DMS 273 treated with DMSO at 0.1 percent for 48 hours (cell line): ENCODE results near the gene FMN1.

Source experiments
- DNase-seq: peaks from one replicate; lab custom pipeline; 2025; lab: John Stamatoyannopoulos, UW

FMN1 gene

DNA sequence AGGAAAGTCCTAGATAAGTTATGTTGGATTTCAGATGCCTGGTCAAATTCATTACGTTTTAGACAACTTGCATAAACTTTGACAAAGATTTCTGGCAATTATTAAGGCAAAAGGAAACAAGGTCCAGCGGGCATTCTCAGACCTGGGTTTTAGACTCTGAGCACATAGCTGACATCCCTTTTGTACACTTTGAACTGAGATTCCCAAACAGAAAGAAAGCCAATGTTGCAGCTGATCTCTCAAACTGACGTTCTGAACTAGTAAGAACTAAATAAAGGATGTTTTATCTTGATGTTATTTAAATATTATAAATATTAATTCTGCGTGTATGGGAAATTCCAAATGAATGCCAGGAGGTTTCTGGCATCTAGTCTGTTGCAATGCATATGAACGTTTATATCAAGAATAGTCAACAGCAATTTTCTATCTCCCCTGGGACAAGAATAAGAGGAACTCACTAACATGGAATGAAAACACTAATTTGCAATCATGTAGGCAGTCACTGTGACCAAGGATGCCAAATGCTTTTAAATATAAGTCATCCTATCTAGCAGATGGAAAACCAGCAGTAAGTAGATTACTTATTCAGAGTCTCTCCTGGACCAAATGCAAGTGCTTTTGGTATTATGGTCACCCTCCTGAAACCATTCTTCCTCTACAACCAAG lies 274.6 kb downstream of the FMN1 start:
- no peak for DNase-seq

DNA sequence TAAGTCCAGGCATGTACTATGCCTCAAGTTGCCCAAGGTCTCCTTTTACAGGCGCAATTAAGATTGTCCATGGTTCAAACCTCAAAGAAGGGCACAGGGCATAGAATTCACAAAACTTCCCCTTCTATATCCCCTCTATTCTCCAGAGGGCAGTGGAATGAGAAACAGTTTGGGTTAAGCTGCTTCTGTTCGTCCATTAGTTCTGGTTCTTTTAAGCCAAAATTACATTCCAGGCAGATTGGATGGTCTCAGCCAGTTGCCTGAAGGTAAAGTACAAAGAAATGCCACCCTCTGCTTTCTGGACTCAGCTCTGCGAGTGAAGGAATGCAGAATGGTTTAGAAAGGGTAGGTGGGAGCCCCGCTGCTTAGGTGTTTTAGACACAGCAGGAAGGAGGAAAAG lies 276.0 kb downstream of the FMN1 start:
- DNase-seq, result no peak

DNA sequence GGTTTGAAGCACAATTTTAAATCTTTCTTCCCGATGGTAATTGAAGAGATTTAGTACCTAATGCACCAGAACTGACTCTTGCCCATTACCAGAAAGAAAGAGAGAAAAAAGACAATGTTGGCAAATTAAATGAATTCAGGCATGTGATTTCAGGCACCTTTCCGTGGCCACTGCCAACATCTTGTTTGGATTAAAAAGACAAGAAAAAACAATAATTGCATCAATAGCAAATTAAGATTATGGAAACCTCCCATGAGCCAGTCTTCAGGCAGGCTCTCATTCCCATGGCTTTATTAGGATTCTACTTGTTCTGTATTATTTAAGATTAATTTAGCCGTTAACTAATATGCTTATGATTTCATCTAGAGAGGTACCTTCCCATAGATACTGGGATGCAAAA lies 283.7 kb downstream of the FMN1 start:
- DNase-seq, result no peak

DNA sequence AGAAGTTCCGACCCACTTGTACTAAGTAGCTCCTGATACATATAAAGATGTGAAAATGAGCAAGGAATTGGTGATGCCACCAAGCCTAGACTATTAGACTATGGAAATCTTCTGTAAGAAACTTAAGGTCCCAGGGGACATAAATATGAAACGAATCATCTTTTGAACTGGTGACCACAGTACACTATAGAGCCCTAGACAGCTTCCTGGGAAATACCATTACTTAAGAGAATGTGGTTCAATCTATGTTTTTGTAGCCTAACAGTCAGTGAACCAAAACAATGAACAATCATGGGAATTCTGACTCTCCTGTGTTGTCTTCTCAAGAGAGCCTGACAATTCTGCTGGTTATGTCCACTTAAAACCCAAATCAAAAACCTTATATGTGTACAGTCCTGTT lies 285.1 kb downstream of the FMN1 start:
- no peak for DNase-seq

DNA sequence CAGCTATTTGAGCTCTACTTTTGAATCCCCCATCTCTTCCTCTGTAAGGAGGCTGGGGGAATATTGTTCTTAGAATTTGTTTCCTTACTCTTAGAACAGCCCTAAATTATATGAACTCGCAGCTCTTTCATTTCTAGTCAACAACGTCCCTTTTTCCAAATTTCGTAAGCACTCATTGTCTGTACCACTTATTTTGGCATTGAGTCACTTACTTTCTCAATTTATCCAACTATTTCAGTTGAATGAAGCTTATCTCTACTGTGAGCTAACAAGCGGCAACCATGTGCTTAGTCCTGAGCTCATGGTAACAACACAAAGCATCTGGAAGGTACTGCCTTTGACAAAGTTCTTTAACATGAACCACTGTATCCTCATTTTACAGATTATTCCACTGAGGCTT lies 285.6 kb downstream of the FMN1 start:
- DNase-seq, result no peak

DNA sequence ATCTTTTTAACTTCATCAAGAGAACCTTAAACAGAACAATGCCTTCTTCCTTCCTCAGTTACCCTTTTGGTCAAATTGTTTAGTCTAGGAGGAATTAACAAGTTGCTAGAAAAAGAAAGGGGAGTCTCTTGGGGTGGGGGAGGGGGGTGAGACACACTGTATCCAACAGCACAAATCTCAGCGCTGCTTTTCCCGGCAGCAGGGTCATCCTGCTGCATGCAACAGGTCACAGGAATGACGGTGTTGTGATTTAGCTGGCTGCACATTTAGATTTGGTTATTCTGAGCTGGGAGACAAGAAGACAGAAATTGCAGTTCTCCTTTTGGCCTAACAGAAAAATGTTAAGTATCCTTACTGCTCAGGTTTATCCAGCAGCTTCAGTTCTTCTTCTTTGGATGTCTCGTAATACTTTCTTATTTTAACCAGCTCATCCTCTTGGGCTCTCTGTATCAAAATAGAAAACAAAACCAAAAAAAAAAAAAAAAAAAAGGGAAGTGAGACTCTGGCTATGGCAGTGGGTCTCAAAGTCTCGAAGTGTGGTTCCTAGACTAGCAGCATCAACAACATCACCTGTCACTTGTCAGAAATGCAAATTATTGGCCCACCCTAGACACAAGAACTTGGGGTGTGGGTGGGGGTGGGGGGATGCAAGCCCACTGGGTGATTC lies 286.2 kb downstream of the FMN1 start:
- DNase-seq, result no peak

DNA sequence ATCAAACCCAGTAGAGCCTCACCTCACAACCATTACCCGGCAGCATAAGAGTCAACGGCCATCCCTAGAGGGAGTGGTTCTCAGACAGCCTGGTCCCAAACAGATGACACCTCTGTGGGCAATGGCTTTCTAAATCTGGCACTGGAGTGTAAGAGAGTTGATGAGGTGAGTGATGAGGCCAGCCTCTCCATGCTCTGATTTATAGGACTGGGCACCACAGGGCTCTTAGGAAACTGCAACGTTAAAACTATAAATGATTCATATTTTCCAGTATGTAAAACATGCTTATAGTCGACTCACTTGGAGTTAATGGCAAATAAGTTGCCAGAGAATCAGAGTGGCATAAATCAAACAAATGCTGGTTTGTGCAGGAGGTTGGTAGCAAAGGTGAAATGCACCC lies 289.0 kb downstream of the FMN1 start:
- no peak for DNase-seq

DNA sequence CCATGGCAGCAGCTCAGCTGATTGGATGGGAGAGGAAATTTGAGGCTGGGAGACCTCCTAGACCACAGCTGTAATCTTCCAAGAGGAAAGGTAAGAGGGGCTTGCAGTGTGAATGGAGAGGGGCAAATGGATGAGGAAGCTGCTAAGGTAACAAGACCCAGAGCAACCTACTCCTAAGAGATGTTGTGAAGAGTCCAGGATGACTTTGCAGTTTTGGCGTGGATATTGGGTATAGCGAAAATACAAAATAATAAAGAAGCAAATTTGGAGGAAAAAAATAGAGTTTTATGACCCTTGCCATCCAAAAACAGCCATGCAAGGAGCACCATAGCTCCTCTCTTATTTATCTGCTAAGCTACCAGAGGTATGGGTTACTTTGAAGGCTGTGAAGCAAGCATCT lies 290.1 kb downstream of the FMN1 start:
- no peak for DNase-seq

DNA sequence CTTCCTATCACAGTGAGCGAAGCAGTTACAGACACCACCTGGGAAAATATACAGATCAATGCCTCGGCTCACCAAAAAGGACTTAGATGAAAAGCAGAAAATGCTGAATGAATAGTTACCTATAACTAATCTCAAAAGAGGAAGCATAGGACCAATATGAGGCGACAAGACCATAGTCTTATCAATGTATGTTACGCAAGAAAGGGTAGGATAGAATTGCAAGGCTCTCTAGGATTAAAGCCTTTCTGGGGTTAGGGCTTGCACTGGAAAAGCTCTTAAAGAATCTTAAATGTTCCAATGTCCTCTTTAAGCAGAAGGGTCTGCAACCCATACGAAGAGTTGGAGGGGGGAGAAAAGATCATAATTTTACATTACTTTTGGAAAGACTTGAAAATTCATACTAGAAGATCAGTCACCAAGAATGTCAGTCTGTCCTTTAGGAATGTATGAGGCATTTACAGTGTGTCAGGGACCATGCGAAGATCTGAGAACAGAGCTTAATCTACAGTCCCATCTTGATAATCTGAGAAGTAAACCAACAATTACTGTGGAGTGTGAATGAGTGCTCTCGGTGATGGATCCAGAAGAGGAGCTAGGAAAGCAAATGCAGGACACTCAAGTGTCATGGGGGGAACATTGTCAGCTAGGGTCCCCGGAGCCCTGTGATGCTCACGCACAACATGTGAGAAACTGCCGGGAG lies 290.8 kb downstream of the FMN1 start:
- DNase-seq, result no peak

DNA sequence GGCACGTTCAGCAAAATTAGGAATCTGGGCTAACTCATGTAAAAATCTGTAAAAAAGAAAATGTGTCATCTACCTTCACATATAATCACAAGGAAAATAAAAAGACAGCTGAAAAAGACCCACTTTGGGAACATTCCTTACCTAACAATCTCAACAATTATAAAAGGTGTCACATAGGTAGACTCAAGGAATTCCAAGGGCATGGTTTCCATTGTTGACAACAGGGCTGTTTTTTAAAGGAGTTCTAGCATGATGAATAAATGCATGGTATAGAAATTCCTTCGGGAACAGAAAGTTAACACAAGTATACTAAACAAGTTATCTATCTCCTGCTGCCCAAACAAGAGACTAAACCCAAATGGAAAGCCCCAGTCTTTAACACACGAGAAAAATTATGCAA lies 292.5 kb downstream of the FMN1 start:
- no peak for DNase-seq

DNA sequence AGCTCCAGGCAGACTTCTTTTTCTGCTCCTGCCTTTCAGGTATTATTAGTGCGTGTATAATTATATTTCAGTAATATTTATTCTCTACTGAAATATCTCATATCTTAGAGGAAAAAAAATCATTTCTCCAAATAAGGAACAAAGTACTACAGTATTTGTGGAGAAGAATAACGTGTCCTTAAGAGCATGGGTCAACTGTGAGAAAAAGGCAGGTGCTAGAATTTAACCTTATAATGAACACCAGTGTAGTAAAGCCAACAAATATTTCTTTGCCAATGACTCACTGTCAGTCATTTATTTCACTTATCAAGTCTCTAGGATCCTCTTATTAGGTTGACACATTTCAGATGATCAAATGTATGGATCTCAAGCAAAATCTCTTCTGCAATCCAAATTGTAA lies 293.3 kb downstream of the FMN1 start:
- DNase-seq, result no peak

DNA sequence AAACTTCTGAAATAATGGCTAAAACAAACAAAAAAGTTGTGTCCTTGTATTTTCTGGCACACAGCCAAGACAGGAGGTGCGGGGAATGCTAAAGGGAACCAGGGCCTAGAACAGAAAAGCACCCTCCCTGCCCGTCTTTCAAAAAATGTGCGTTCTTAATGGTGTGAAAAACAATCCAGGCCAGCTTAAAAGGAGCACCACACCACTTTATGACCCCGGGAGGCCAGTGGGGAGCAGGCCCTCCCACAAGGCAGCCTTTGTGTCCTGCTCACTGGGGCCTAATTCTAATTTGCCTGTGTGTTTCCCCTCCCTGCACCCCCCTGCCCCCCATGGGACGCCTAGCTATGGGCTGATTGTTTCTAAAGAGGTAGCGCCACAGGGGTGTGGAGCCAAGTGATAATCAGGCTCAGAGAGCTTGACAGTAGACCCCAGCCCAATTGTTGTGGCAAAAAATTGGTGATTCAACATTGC lies 295.4 kb downstream of the FMN1 start:
- DNase-seq, result no peak

DNA sequence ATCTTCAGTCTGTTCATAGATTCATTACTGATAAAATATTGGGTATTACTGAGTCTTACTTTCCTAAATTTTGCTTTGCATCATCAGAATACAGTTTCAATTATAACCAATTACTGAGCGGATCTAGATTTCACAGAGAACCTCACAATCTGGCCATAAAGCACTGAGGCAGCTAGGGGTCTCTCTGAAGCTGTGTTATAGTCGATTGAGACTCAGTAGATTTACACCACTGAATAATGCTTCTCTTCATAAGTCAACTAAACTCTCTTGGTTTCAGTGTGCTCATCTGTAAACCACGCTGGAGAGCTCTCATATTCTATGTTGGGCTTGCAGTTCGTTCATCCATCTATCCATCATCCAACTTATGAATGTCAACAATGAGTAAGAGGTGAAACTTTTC lies 296.1 kb downstream of the FMN1 start:
- no peak for DNase-seq

DNA sequence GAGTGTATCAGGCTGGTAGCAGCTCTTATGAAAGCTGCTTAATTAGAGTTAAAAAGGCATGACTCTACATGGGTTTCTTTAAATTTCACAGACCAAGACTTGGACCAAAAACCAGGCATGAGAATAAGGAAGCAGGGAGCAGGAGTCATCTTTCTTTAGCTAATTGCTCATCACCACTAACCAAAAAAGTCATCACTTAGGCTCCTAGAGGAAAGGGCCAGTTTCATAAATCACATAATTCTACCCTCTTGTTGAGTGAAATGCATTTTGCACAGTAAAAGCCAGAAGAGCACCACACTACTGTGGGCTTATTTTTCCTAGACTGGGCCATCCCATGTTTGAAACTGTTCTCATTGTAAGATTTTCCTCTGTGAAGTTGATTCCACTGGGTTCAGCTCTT lies 301.1 kb downstream of the FMN1 start:
- DNase-seq, result no peak

DNA sequence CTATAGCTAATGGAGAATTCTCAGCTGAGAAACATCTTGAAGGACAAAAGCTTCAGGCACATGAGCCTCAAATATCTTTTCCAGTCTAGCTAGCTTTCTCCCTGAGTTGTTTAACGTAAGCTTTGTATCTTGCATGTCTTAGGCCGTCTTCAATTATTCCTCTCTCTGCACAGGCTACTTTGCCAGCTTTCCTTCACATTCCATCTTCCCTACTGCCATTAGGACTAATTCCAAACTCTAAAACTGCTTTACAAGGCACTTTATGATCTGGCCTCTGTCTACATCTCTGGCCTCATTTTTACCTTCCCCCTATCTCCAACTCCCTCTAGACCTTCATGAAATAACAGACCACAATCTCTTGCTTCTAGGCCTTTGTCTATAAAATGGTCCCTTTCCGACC lies 305.3 kb downstream of the FMN1 start:
- DNase-seq, result no peak

DNA sequence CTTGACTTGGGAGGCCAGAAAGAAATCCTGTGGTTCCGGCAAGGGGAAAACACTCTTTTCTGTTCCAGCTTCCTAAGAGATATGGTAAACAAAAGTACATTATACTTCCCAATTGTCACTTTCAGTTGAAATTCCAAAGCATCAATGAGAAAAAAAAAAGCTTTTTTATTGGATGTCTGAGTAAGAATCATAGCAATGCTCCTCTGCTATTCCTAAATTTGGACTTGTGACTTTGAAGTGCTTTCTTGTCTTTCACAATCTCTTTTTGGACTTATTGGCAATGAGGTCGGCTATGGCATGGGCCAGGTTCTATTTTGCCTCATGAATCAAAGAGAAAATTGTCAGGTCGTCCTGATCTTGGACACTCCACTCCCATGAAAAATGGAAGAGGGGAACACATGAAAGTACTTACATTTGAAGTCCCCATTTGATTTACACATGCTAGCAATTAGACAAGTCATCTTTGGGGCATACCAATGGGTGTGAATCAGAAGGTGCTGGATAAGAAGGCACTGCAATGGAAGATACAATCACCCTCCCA lies 306.2 kb downstream of the FMN1 start:
- no peak for DNase-seq

DNA sequence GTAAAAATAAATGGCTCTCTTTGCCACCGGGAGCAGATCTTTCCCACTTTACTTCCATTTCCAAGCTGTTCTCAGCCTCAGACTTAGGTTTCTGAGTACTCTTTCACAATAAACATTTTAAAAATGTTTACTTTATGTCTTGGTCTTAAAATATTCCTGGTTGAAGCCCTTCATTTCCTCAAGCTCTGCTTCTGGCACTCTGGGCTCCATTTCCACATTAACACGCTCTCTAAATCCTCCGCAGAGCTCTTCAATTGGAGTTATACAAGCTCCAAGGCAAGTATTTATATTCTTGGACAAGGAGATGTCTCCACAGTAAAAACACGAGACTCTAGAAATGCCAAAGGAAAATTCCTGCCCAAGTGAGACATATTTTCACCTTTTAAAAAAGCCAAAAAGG lies 307.4 kb downstream of the FMN1 start:
- DNase-seq, result no peak

DNA sequence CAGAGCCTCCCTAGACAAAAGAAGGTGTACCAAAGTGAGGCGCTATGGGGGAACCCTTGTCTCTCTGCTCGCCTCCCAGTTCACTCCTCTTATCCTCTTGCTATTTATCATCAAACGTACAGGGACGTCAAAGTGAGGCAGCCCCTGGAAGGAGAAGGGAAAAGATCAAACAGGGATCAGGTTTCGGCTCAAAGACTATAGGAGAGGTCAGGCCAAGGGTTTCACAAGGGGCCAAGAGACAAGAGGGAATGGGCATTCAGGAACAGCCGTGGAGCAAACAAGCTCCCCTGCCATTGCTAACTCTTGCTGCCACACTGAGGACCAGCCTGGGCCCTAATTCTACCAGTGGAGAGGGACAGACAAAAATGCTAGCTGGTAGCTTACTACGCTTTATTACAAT lies 308.1 kb downstream of the FMN1 start:
- no peak for DNase-seq

DNA sequence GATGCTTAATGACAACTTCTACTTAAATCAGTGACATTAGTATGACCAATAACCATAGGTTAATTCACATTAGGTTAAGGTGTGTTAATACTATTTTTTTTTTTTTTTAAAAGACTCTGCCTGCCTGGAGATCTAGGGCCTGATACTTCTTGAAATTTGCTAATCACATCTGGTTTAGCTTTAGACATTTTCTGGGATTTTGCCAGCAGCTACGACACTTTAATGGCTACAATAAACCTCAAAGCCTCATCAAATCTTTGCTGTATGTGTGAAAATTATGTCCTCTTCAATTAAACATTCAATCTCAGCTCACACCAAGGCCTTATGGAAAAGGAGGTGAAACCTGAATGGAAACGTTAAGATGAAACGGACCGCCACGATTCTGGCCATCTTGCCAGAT lies 308.8 kb downstream of the FMN1 start:
- DNase-seq, result no peak

DNA sequence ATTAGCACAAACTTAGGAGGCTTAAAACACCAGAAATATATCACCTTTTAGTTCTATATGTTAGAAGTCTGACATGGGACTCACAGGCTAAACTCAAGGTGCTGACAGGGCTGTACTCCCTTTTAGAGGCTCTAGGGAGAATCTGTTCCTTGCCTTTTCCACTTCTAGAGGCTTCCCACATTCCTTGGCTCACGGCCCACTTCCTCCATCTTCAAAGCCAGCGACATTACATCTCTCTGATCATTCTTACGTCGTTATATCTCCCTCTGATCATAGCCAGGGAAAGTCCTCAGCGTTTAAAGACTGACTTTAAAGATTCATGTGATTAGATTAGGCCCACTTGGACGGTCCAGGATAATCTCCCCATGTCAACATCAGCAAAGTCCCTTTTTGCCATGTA lies 310.4 kb downstream of the FMN1 start:
- no peak for DNase-seq

DNA sequence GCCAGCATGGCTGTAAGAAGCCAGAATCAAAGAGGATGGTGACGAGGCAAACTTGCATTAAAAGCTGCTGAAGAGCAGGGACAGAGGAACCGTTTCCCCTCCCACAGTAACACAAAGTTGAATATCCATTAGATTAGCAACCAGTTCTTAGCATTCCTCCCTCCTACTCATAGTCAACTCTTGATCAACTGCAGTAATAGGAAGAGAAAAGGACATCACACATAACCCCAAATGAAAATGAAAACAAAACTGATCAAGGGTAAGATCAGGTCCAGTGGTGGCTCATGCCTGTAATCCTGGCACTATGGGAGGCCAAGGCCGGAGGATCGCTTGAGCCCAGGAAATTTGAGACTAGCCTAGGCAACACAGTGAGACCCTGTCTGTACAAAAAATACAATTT lies 311.6 kb downstream of the FMN1 start:
- DNase-seq, result no peak

DNA sequence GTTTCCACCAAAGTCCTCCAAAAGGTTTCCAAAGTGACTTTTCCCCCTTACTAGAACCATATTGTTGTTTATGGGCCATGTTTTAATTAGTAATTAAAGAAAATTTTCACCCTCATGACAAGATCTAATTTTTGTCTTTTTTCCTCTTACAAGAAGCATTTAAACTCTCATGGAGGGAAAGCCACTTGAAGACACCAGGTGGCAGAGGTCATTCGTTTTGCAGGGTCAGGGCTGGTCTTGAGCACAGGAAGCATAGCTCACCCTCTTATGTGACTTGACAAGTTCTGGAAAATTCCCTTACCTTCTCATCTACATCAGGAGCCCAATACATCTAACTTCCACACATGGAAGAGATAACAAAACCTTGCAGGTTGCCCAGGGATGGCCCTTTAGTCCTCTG lies 313.0 kb downstream of the FMN1 start:
- no peak for DNase-seq

DNA sequence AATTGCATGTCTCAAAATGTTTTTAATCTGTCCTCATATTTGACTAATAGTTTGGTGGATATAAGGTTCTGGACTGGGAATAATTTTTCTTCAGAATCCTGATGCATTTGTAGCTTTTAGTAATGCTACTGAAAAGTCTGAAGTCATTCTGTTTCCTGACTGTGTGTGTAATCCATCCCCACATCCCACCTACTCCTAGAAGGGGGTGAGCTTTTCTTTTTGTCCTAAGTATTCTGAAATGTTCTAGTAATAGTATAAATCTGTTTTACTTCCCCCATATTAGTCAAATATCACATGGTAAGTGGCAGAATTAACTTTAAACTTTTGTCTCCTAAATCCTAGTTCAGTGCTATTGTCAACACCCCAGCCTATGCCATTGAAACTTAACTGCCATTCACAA lies 313.9 kb downstream of the FMN1 start:
- no peak for DNase-seq
